Ascending aorta (tissue), 2 donors: ENCODE measurements around the gene ARHGEF10L. TPM values are rescaled to one million over a fixed set of nuclear protein-coding genes. Genes with fewer than 3 reads are reported as not detected.
"Not testable (repeated sequence)": the region's sequence is repeated elsewhere in the genome, so short reads cannot be mapped to it uniquely, and the experiment has no call there.

Experiments used
- DNase-seq, 2 donors: peaks; one replicate each; pipeline ENCODE4 v3.0.0-alpha.2; 2019; ENCODE audit warnings: low spot score in 2 of 2
- H3K27ac ChIP-seq, 2 donors: fragments of 200-600 bp; sonication (generic); one replicate each; pipeline ENCODE4 v1.5.1; 2016 to 2017; ENCODE audit warnings: mild to moderate bottlenecking in 1 of 2
- H3K27me3 ChIP-seq: fragments of 200-600 bp; sonication (generic); one replicate; pipeline ENCODE4 v1.5.1; 2017
- H3K36me3 ChIP-seq, 2 donors: fragments of 200-600 bp; sonication (generic); one replicate each; pipeline ENCODE4 v1.5.1; 2016
- H3K4me1 ChIP-seq, 2 donors: fragments of 200-600 bp; sonication (generic); one replicate each; pipeline ENCODE4 v1.5.1; 2016 to 2017; ENCODE audit warnings: mild to moderate bottlenecking in 1 of 2
- H3K4me3 ChIP-seq, 2 donors: fragments of 200-600 bp; sonication (generic); one replicate each; pipeline ENCODE4 v1.5.1; 2016 to 2017; ENCODE audit warnings: mild to moderate bottlenecking in 1 of 2
- H3K9me3 ChIP-seq, 2 donors: fragments of 200-600 bp; sonication (generic); one replicate each; pipeline ENCODE4 v1.5.1; 2016
- CTCF ChIP-seq, 3 experiments: fragments of 200-600 bp in 2 of 3; fragments of 450-650 bp in 1 of 3; sonication (generic) in 2 of 3; IDR thresholded peaks; one replicate each; pipeline ENCODE4 v1.5.1; 2016 to 2019; ENCODE audit warnings: antibody characterized with exemption in 3 of 3, mild to moderate bottlenecking in 1 of 3, moderate library complexity in 1 of 3
- intact Hi-C: fragments of 100-400 bp; cut with DNase I; formaldehyde crosslinking; loops from one replicate; pipeline ENCODE4 v1.15.1; 2023
- total RNA-seq: library from RNA; depleted of rRNA; stranded (reverse); fragments of >200 nt; gene quantifications from one replicate; pipeline ENCODE4 v1.1.0, GENCODE V29; 2016

Gene ARHGEF10L
- total RNA-seq, 1 donor from 2014 or later, result 177 TPM

- intact Hi-C loops, result no loop called here
- Histone ChIP-seq H3K9me3 (no peaks in the 10 kb centered on the region), H3K4me1 (no peaks in the 10 kb centered on the region), H3K27ac (no peak overlapping the region), H3K27me3 (no peaks in the 10 kb centered on the region), H3K36me3 (no peaks in the 10 kb centered on the region), H3K4me3 (no peak overlapping the region)
- no peak for DNase-seq
- TF ChIP-seq CTCF (IDR thresholded peaks at IDR 0.05), result no peak
These were observed 204.4 kb downstream of the ARHGEF10L start for GRCh38 chr1:17743925-17744324.

GRCh38 chr1:17744666-17745478, 205.4 kb downstream of the ARHGEF10L start:
- no peak for TF ChIP-seq CTCF (IDR thresholded peaks at IDR 0.05)
- Histone ChIP-seq H3K27ac (no peak overlapping the region), H3K4me3 (no peak overlapping the region), H3K36me3 (no peaks in the 10 kb centered on the region), H3K27me3 (no peaks in the 10 kb centered on the region), H3K9me3 (no peaks in the 10 kb centered on the region), H3K4me1 (no peaks in the 10 kb centered on the region)
- intact Hi-C loops, result no loop called here
- DNase-seq, result no peak

- DNase-seq, result no peak
- no peaks in the 10 kb centered on the region for H3K9me3 ChIP-seq
- intact Hi-C loops, result no loop called here
- H3K36me3 ChIP-seq, result no peaks in the 10 kb centered on the region
- H3K27ac ChIP-seq, result no peak overlapping the region
- H3K27me3 ChIP-seq, result no peaks in the 10 kb centered on the region
- no peak for TF ChIP-seq CTCF (IDR thresholded peaks at IDR 0.05)
- no peak overlapping the region for H3K4me3 ChIP-seq
- no peaks in the 10 kb centered on the region for H3K4me1 ChIP-seq
These were observed 206.0 kb downstream of the ARHGEF10L start for GRCh38 chr1:17745479-17745955.

GRCh38 chr1:17746281-17746680, 206.8 kb downstream of the ARHGEF10L start:
- H3K4me1 ChIP-seq, H3K4me3 ChIP-seq, H3K9me3 ChIP-seq, H3K36me3 ChIP-seq, H3K27me3 ChIP-seq, H3K27ac ChIP-seq, intact Hi-C loops, DNase-seq: not testable (repeated sequence)

GRCh38 chr1:17746920-17747319, 207.4 kb downstream of the ARHGEF10L start:
- H3K27ac ChIP-seq, result no peak overlapping the region
- no peaks in the 10 kb centered on the region for H3K4me1 ChIP-seq
- no peak for TF ChIP-seq CTCF (IDR thresholded peaks at IDR 0.05)
- DNase-seq, result no peak
- no peak overlapping the region for H3K4me3 ChIP-seq
- H3K27me3 ChIP-seq, result no peaks in the 10 kb centered on the region
- H3K9me3 ChIP-seq, result no peaks in the 10 kb centered on the region
- H3K36me3 ChIP-seq, result no peaks in the 10 kb centered on the region
- intact Hi-C loops, result no loop called here

Other genes starting within 250 kb of the ARHGEF10L start
- not detected for gene PADI4, start 231.5 kb upstream of the ARHGEF10L start, total RNA-seq
- not detected for gene PADI6, start 167.5 kb upstream of the ARHGEF10L start, total RNA-seq
- gene RCC2, start 100.0 kb upstream of the ARHGEF10L start, total RNA-seq, result 57.2 TPM
- gene ACTL8, start 215.6 kb downstream of the ARHGEF10L start, total RNA-seq, result not detected